H1 (cell line): Measurements from ENCODE around the gene TTC28. TPM values are rescaled to one million over a fixed set of nuclear protein-coding genes. Genes with fewer than 3 reads are reported as not detected.
A peak's percentile ranks its signal among the peaks of the same experiment; 100 is the strongest.

Experiments used
- CTCF ChIA-PET: fragments of 300-600 bp; sonication (Branson Sonifier 250); formaldehyde crosslinking; loops from one replicate; lab custom pipeline; 2021; ENCODE audit not compliant: partially characterized antibody; lab: Charles Lee
- POLR2A ChIA-PET: fragments of 300-600 bp; sonication (Branson Sonifier 250); formaldehyde crosslinking; loops from one replicate; lab custom pipeline; 2021; ENCODE audit warnings: inconsistent platforms; ENCODE audit not compliant: partially characterized antibody; lab: Charles Lee
- DNase-seq, 2 experiments: peaks; one replicate each; pipeline versions ENCODE4 v3.0.0 to v3.0.0-alpha.2; 2010 to 2022; ENCODE audit warnings: low spot score in 2 of 2, low read depth in 1 of 2, mixed read lengths in 1 of 2
- FAIRE-seq: peaks from 2 replicates; lab custom pipeline; 2011; peaks lifted over from hg19 to GRCh38; lab: Jason Lieb, UNC
- H2AFZ ChIP-seq: 2 replicates; pipeline ENCODE4 v1.8.1; 2012; ENCODE audit warnings: low read length, inconsistent platforms
- H2AK5ac ChIP-seq: 2 replicates; pipeline ENCODE4 v1.6.1; 2013; ENCODE audit warnings: low read depth, low read length
- H2BK120ac ChIP-seq: replicated peaks from 2 replicates; pipeline ENCODE3; 2013; ENCODE audit warnings: low read depth, low read length, inconsistent platforms
- H2BK12ac ChIP-seq: 2 replicates; pipeline ENCODE4 v1.6.1; 2013; ENCODE audit warnings: low read depth, low read length
- H2BK15ac ChIP-seq: 2 replicates; pipeline ENCODE4 v1.6.1; 2013; ENCODE audit warnings: low read length
- H2BK20ac ChIP-seq: 2 replicates; pipeline ENCODE4 v1.6.1; 2013; ENCODE audit warnings: low read length
- H2BK5ac ChIP-seq: 2 replicates; pipeline ENCODE4 v1.6.1; 2013; ENCODE audit warnings: low read depth, low read length
- H3K14ac ChIP-seq: 2 replicates; pipeline ENCODE4 v1.6.1; 2013; ENCODE audit warnings: inconsistent platforms; ENCODE audit not compliant: insufficient read length
- H3K18ac ChIP-seq: 2 replicates; pipeline ENCODE4 v1.6.1; 2013; ENCODE audit warnings: low read length; ENCODE audit errors: extremely low read depth
- H3K23ac ChIP-seq: 2 replicates; pipeline ENCODE4 v1.6.1; 2013; ENCODE audit warnings: inconsistent platforms; ENCODE audit not compliant: insufficient read length
- H3K23me2 ChIP-seq: 2 replicates; pipeline ENCODE4 v1.6.1; 2013; ENCODE audit warnings: low read depth, low read length
- H3K27ac ChIP-seq: 2 replicates; pipeline ENCODE4 v1.6.1; 2011; ENCODE audit warnings: low read depth, low read length, inconsistent platforms
- H3K27me3 ChIP-seq, 4 experiments: replicated peaks in 1 of 4; 1 replicate in 1 of 4; 2 replicates in 3 of 4; pipeline versions ENCODE4 v1.6.1 to v1.8.1; 2011 to 2013; ENCODE audit warnings: low read length in 3 of 4, mild to moderate bottlenecking in 3 of 4, inconsistent platforms in 2 of 4, mixed read lengths in 2 of 4, moderate library complexity in 1 of 4; ENCODE audit not compliant: control insufficient read depth in 3 of 4, insufficient read depth in 3 of 4; ENCODE audit errors: extremely low read depth in 1 of 4
- H3K36me3 ChIP-seq, 4 experiments: 2 replicates each; pipeline versions ENCODE4 v1.6.1 to v1.8.1; 2011 to 2013; ENCODE audit warnings: mild to moderate bottlenecking in 4 of 4, low read length in 3 of 4, moderate library complexity in 2 of 4, control low read depth in 1 of 4, inconsistent platforms in 1 of 4; ENCODE audit not compliant: insufficient read depth in 4 of 4, control insufficient read depth in 2 of 4
- H3K4ac ChIP-seq: replicated peaks from 2 replicates; pipeline ENCODE3; 2013; ENCODE audit warnings: low read length, low read depth, mixed read lengths, inconsistent platforms; ENCODE audit not compliant: insufficient read length
- H3K4me1 ChIP-seq, 4 experiments: replicated peaks in 1 of 4; 1 replicate in 1 of 4; 2 replicates in 3 of 4; pipeline versions ENCODE4 v1.6.1 to v1.8.1; 2011 to 2013; ENCODE audit warnings: low read length in 3 of 4, inconsistent platforms in 2 of 4, mixed read lengths in 1 of 4; ENCODE audit not compliant: insufficient read depth in 4 of 4, control insufficient read depth in 3 of 4
- H3K4me2 ChIP-seq, 2 experiments: 2 replicates each; pipeline versions ENCODE4 v1.6.1 to v1.8.1; 2011 to 2013; ENCODE audit warnings: low read depth in 2 of 2, low read length in 2 of 2, control low read depth in 1 of 2, inconsistent platforms in 1 of 2, mild to moderate bottlenecking in 1 of 2; ENCODE audit not compliant: insufficient read depth in 1 of 2
- H3K4me3 ChIP-seq, 4 experiments: fragments of 200-600, 300-600 bp in 1 of 4; sonication (generic), shearing (Covaris generic), sonication (Bioruptor Twin) in 1 of 4; 2 replicates each; pipeline versions ENCODE4 v1.5.1 to v1.8.1; 2011 to 2016; ENCODE audit warnings: low read length in 4 of 4, low read depth in 3 of 4, control low read depth in 2 of 4, inconsistent platforms in 2 of 4, mild to moderate bottlenecking in 2 of 4, mixed read lengths in 1 of 4, moderate library complexity in 1 of 4; ENCODE audit not compliant: insufficient read depth in 2 of 4; ENCODE audit errors: extremely low read depth in 1 of 4
- H3K56ac ChIP-seq: replicated peaks from 2 replicates; pipeline ENCODE3; 2013; ENCODE audit warnings: low read depth, mild to moderate bottlenecking, mixed read lengths, low read length, inconsistent platforms; ENCODE audit not compliant: insufficient read length
- H3K79me1 ChIP-seq: 2 replicates; pipeline ENCODE4 v1.6.1; 2013; ENCODE audit warnings: low read depth, low read length, control low read depth
- H3K79me2 ChIP-seq, 2 experiments: 2 replicates each; pipeline versions ENCODE4 v1.6.1 to v1.8.1; 2012 to 2013; ENCODE audit warnings: low read length in 2 of 2, mild to moderate bottlenecking in 2 of 2, inconsistent platforms in 1 of 2; ENCODE audit not compliant: insufficient read depth in 2 of 2, control insufficient read depth in 1 of 2
- H3K9ac ChIP-seq, 4 experiments: replicated peaks in 1 of 4; 1 replicate in 1 of 4; 2 replicates in 3 of 4; pipeline versions ENCODE4 v1.6.1 to v1.8.1; 2011 to 2013; ENCODE audit warnings: low read depth in 3 of 4, low read length in 3 of 4, control low read depth in 2 of 4, mild to moderate bottlenecking in 2 of 4, moderate library complexity in 2 of 4, inconsistent platforms in 1 of 4; ENCODE audit errors: extremely low read depth in 1 of 4
- H3K9me3 ChIP-seq, 2 experiments: 2 replicates each; pipeline versions ENCODE4 v1.6.1 to v1.8.1; 2012 to 2013; ENCODE audit warnings: mild to moderate bottlenecking in 2 of 2, moderate library complexity in 2 of 2, control low read depth in 1 of 2, inconsistent platforms in 1 of 2, low read depth in 1 of 2, low read length in 1 of 2, mixed read lengths in 1 of 2; ENCODE audit not compliant: insufficient read depth in 2 of 2
- H4K20me1 ChIP-seq, 2 experiments: replicated peaks in 1 of 2; 2 replicates each; pipeline versions ENCODE3 to v1.8.1; 2011 to 2013; ENCODE audit warnings: inconsistent platforms in 2 of 2, low read length in 2 of 2, mild to moderate bottlenecking in 1 of 2; ENCODE audit not compliant: insufficient read depth in 2 of 2, control insufficient read depth in 1 of 2
- H4K5ac ChIP-seq: 2 replicates; pipeline ENCODE4 v1.6.1; 2013; ENCODE audit warnings: low read length, low read depth, mixed read lengths, inconsistent platforms; ENCODE audit not compliant: insufficient read length
- H4K8ac ChIP-seq: 2 replicates; pipeline ENCODE4 v1.8.0; 2013; ENCODE audit warnings: mild to moderate bottlenecking, moderate library complexity, low read length, inconsistent platforms; ENCODE audit not compliant: insufficient read depth; ENCODE audit errors: extremely low read depth
- H4K91ac ChIP-seq: replicated peaks from 2 replicates; pipeline ENCODE3; 2013; ENCODE audit warnings: low read length, mixed read lengths, inconsistent platforms; ENCODE audit not compliant: insufficient read length
- CBX5 ChIP-seq: fragments of 300-800, 300-1000 bp; sonication (generic); IDR thresholded peaks from 2 replicates; pipeline ENCODE4 v1.7.1; 2016; ENCODE audit warnings: antibody characterized with exemption, low read length, low read depth
- PHF8 ChIP-seq: fragments of 200-600 bp; sonication (generic); conservative IDR thresholded peaks from 2 replicates; pipeline ENCODE4 v1.7.1; 2012; ENCODE audit warnings: low read depth, mild to moderate bottlenecking, inconsistent platforms, low read length, moderate library complexity
- WGBS, 2 experiments: shearing (Covaris generic) in 1 of 2; methylation state at CpG; one replicate each; pipeline versions ENCODE4 v1.1.6 to v1.1.7; 2013 to 2015; ENCODE audit warnings: low lambda C conversion rate in 2 of 2, mixed read lengths in 2 of 2, inconsistent platforms in 1 of 2, low coverage in 1 of 2, missing lambda C conversion rate in 1 of 2; ENCODE audit not compliant: insufficient replicate concordance in 2 of 2, insufficient coverage in 1 of 2, insufficient read length in 1 of 2; ENCODE audit errors: extremely low coverage in 1 of 2, missing lambda C conversion rate in 1 of 2; 5-methylcytosine and 5-hydroxymethylcytosine counted together
- polyA plus RNA-seq, 7 experiments: library from polyadenylated mRNA; depleted of rRNA in 3 of 7; stranded (reverse) in 5 of 7; unstranded in 2 of 7; fragments of >200 nt in 5 of 7; fragments of 200-250 nt in 2 of 7; gene quantifications; 1 replicate in 5 of 7; 2 replicates in 1 of 7; 4 replicates in 1 of 7; pipeline versions ENCODE4 v1.2.1 to v1.2.3, GENCODE V29; 2011 to 2013; ENCODE audit warnings: missing spikeins in 2 of 7, mixed read lengths in 2 of 7
- total RNA-seq: library from RNA; stranded (reverse); fragmentation: NEBNext Ultra II Directional; extraction: Animal tissue kit (Norgen Biotek cat#: 25700); gene quantifications from 2 replicates; pipeline ENCODE4 v1.2.1, GENCODE V29; 2021

The TTC28 gene
- total and polyA plus RNA-seq, 2 of the 8 experiments (the other 6 are each of a cell fraction or from before 2014, with no cell fraction given) = 2.6 to 12.6 TPM

- CTCF ChIA-PET = interaction anchor here (0.6 to 1.5 kb wide), 4 partner anchors 11 to 240 kb away, joined by 3 to 5 read pairs (median 4); no protein-coding TSS in a partner anchor
- no peak overlapping the region for H3K4ac ChIP-seq
- peak overlapping the region in 1 of 2 experiments; percentile 47; a peak in 2 of 4 replicates for H3K4me2 ChIP-seq
- H2AK5ac ChIP-seq = 0 out of 2 replicates have a peak overlapping the region, but pooled peaks have one; percentile 53
- no peak overlapping the region for H4K91ac ChIP-seq
- H3K4me3 ChIP-seq = no peak overlapping the region
- no peaks in the 10 kb centered on the region for H3K79me1 ChIP-seq
- no peaks in the 10 kb centered on the region for H4K20me1 ChIP-seq
- POLR2A ChIA-PET = interaction anchor here (0.6 to 1.3 kb wide), 2 partner anchors 164 kb away, joined by 3 to 5 read pairs; no protein-coding TSS in a partner anchor
- H2BK120ac ChIP-seq = peak overlapping the region; percentile 54
- no peak for TF ChIP-seq PHF8
- TF ChIP-seq CBX5 = no peak
- peaks cover 0 to 8% (median 3%) of the 10 kb centered on the region in 4 experiments; a peak in 2 of 7 replicates for H3K4me1 ChIP-seq
- H3K56ac ChIP-seq = no peak overlapping the region
- no peaks in the 10 kb centered on the region for H3K79me2 ChIP-seq
- no peak overlapping the region; the same call in 1 of the 2 replicates for H3K18ac ChIP-seq
- H3K14ac ChIP-seq = no peak overlapping the region
- H4K8ac ChIP-seq = no peak overlapping the region
- H3K27ac ChIP-seq = no peak overlapping the region
- H3K9ac ChIP-seq = no peak overlapping the region
- peak overlapping the region; percentile 75; the same call in 1 of the 2 replicates for H2BK12ac ChIP-seq
- H3K9me3 ChIP-seq = no peaks in the 10 kb centered on the region
- no peak overlapping the region for H4K5ac ChIP-seq
- no peaks in the 10 kb centered on the region for H3K36me3 ChIP-seq
- H2BK15ac ChIP-seq = no peak overlapping the region
- DNase-seq (no peak), FAIRE-seq (no peak)
- no peaks in the 10 kb centered on the region; the same call in 1 of the 2 replicates for H3K23me2 ChIP-seq
- 76% methylated on average over 1 of the region's 1 CpG; no CpG with 5 or more reads in 1 of the 2 experiments for WGBS, 2 experiments
- H3K23ac ChIP-seq = no peak overlapping the region
- no peak overlapping the region for H2BK20ac ChIP-seq
- no peaks in the 10 kb centered on the region for H3K27me3 ChIP-seq
- H2AFZ ChIP-seq = peak overlapping the region; percentile 39; the same call in 1 of the 2 replicates
- H2BK5ac ChIP-seq = no peak overlapping the region
These were observed 49.5 kb downstream of the TTC28 start for GRCh38 chr22:28630177-28630574.
